HepG2 (cell line): ENCODE measurements around the gene SREBF1. TPM values are rescaled to one million over a fixed set of nuclear protein-coding genes. Genes with fewer than 3 reads are reported as not detected.

Experiments used
- BHLHE40 ChIP-seq: IDR thresholded peaks from 2 replicates; pipeline ENCODE4 v1.6.1; 2011; ENCODE audit warnings: low read length, improper control_type of control experiment
- EHMT2 ChIP-seq: fragments of 200-600 bp; sonication (generic); IDR thresholded peaks from 2 replicates; pipeline ENCODE4 v1.7.0; 2017; ENCODE audit warnings: antibody characterized with exemption, low read depth, low read length, borderline replicate concordance
- ELF1 ChIP-seq: sonication (generic); formaldehyde crosslinking; IDR thresholded peaks from 2 replicates; pipeline ENCODE4 v1.4.0; 2020; ENCODE audit warnings: missing genetic modification reagents
- HDAC1 ChIP-seq: sonication (generic); formaldehyde crosslinking; IDR thresholded peaks from 2 replicates; pipeline ENCODE4 v1.5.1; 2020; ENCODE audit warnings: mild to moderate bottlenecking, missing genetic modification reagents
- HNRNPLL ChIP-seq: fragments of 200-400 bp; formaldehyde crosslinking; IDR thresholded peaks from 2 replicates; pipeline ENCODE4 v1.6.1; 2017; ENCODE audit warnings: mild to moderate bottlenecking, low read depth, low read length; ENCODE audit not compliant: poor library complexity, severe bottlenecking
- MAFG ChIP-seq: sonication (generic); formaldehyde crosslinking; IDR thresholded peaks from 2 replicates; pipeline ENCODE4 v1.5.1; 2020; ENCODE audit warnings: mild to moderate bottlenecking, missing genetic modification reagents
- MEF2D ChIP-seq: sonication (generic); formaldehyde crosslinking; IDR thresholded peaks from 2 replicates; pipeline ENCODE4 v1.5.1; 2020; ENCODE audit warnings: mild to moderate bottlenecking, missing genetic modification reagents
- NFE2L1 ChIP-seq: sonication (generic); formaldehyde crosslinking; IDR thresholded peaks from 2 replicates; pipeline ENCODE4 v1.4.0; 2020; ENCODE audit warnings: missing genetic modification reagents, mild to moderate bottlenecking, borderline replicate concordance
- NFKB2 ChIP-seq: sonication (generic); formaldehyde crosslinking; IDR thresholded peaks from 2 replicates; pipeline ENCODE4 v1.4.0; 2020; ENCODE audit warnings: missing genetic modification reagents, borderline replicate concordance
- POGZ ChIP-seq: sonication (generic); formaldehyde crosslinking; IDR thresholded peaks from 2 replicates; pipeline ENCODE4 v1.4.0; 2020; ENCODE audit warnings: mild to moderate bottlenecking, missing genetic modification reagents
- RCOR2 ChIP-seq: IDR thresholded peaks from 2 replicates; pipeline ENCODE4 v1.6.1; 2016; ENCODE audit warnings: missing biosample characterization, missing genetic modification reagents
- REXO4 ChIP-seq: sonication (generic); formaldehyde crosslinking; IDR thresholded peaks from 2 replicates; pipeline ENCODE4 v1.8.0; 2022; ENCODE audit warnings: missing genetic modification reagents, mild to moderate bottlenecking, borderline replicate concordance
- SP5 ChIP-seq: IDR thresholded peaks from 2 replicates; pipeline ENCODE4 v1.6.1; 2016; ENCODE audit warnings: low read depth, borderline replicate concordance
- ZFYVE20 ChIP-seq: sonication (generic); formaldehyde crosslinking; IDR thresholded peaks from 2 replicates; pipeline ENCODE4 v1.8.0; 2023; ENCODE audit warnings: low read depth, mild to moderate bottlenecking, moderate library complexity, missing genetic modification reagents, borderline replicate concordance
- ZNF101 ChIP-seq: sonication (generic); formaldehyde crosslinking; IDR thresholded peaks from 2 replicates; pipeline ENCODE4 v1.4.0; 2020; ENCODE audit warnings: mild to moderate bottlenecking, low read depth, missing genetic modification reagents, borderline replicate concordance
- ZNF292 ChIP-seq: sonication (generic); formaldehyde crosslinking; IDR thresholded peaks from 2 replicates; pipeline ENCODE4 v1.8.1; 2022; ENCODE audit warnings: mild to moderate bottlenecking, low read depth, missing genetic modification reagents, borderline replicate concordance
- polyA plus RNA-seq, 8 experiments: library from polyadenylated mRNA; depleted of rRNA in 3 of 8; stranded (reverse) in 7 of 8; unstranded in 1 of 8; fragments of >200 nt; fragmentation: Illumina TruSeq in 4 of 8; extraction: Trizol in 4 of 8; gene quantifications; 2 replicates each; pipeline versions ENCODE4 v1.2.1 to v1.2.3, GENCODE V29; 2011 to 2016; ENCODE audit warnings: low read depth in 4 of 8, missing spikeins in 1 of 8, mixed read lengths in 1 of 8; ENCODE audit not compliant: insufficient read depth in 1 of 8
- total RNA-seq, 5 experiments: library from RNA; depleted of rRNA; stranded (reverse); fragments of >200 nt; fragmentation: Illumina TruSeq; extraction: Trizol; gene quantifications; 2 replicates each; pipeline ENCODE4 v1.2.3, GENCODE V29; 2016; ENCODE audit warnings: low read depth in 1 of 5
- TF ChIP-seq, protein P1 (sequence below): IDR thresholded peaks from 2 replicates; pipeline ENCODE4 v1.4.0; 2020; ENCODE audit warnings: mild to moderate bottlenecking, missing genetic modification reagents
- TF ChIP-seq, protein P2 (sequence below): sonication (generic); IDR thresholded peaks from 2 replicates; pipeline ENCODE4 v1.6.1; 2016; ENCODE audit warnings: low read depth, borderline replicate concordance
- TF ChIP-seq, protein P3 (sequence below): sonication (generic); formaldehyde crosslinking; IDR thresholded peaks from 2 replicates; pipeline ENCODE4 v1.5.1; 2020; ENCODE audit warnings: mild to moderate bottlenecking, missing genetic modification reagents, moderate library complexity
- TF ChIP-seq, protein P4 (sequence below): sonication (generic); formaldehyde crosslinking; IDR thresholded peaks from 2 replicates; pipeline ENCODE4 v1.5.0; 2020; ENCODE audit warnings: missing genetic modification reagents
- TF ChIP-seq, protein P5 (sequence below): sonication (generic); formaldehyde crosslinking; IDR thresholded peaks from 2 replicates; pipeline ENCODE4 v1.8.1; 2023; ENCODE audit warnings: mild to moderate bottlenecking, missing genetic modification reagents

SREBF1 gene
- total and polyA plus RNA-seq, 2 of the 13 experiments (the other 11 are each of a cell fraction or from before 2014, with no cell fraction given): 34.3 to 38.0 TPM

DNA sequence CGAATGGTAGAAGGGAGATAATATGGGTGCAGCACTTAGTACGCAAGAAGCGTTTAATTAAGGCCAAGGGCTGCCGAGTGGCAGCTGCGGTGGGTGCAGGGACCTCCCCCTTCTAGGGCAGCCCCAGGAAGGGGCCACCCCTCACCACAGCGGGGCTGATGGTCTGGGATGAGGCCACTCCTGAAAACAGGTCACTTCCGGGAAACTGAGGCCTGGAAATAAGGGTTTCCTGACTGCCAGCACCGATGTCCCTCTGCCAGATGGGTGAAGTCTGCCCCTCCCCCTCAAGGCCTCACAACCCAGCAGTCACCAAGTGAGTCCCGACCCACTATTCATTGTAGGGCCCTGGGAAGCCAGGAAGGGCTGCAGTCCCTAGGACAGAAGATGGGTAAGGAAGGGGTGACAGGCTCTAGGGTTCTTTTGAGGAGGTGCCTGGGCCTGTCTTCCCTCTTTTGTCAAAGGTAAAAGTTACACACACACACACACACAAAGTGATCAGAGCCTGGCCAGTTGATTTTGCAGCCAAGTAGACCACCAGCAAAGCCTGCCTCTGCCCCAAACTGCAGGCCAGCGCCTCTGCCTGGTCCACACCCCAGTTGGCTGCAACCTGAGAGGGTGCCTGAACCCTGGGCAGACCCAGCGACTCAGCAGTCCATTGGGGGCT lies 12.5 kb downstream of the SREBF1 start (continued):
- TF ChIP-seq, protein P1, sequence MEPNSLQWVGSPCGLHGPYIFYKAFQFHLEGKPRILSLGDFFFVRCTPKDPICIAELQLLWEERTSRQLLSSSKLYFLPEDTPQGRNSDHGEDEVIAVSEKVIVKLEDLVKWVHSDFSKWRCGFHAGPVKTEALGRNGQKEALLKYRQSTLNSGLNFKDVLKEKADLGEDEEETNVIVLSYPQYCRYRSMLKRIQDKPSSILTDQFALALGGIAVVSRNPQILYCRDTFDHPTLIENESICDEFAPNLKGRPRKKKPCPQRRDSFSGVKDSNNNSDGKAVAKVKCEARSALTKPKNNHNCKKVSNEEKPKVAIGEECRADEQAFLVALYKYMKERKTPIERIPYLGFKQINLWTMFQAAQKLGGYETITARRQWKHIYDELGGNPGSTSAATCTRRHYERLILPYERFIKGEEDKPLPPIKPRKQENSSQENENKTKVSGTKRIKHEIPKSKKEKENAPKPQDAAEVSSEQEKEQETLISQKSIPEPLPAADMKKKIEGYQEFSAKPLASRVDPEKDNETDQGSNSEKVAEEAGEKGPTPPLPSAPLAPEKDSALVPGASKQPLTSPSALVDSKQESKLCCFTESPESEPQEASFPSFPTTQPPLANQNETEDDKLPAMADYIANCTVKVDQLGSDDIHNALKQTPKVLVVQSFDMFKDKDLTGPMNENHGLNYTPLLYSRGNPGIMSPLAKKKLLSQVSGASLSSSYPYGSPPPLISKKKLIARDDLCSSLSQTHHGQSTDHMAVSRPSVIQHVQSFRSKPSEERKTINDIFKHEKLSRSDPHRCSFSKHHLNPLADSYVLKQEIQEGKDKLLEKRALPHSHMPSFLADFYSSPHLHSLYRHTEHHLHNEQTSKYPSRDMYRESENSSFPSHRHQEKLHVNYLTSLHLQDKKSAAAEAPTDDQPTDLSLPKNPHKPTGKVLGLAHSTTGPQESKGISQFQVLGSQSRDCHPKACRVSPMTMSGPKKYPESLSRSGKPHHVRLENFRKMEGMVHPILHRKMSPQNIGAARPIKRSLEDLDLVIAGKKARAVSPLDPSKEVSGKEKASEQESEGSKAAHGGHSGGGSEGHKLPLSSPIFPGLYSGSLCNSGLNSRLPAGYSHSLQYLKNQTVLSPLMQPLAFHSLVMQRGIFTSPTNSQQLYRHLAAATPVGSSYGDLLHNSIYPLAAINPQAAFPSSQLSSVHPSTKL (CRISPR knock-in tag): no peak
- TF ChIP-seq, protein P2, sequence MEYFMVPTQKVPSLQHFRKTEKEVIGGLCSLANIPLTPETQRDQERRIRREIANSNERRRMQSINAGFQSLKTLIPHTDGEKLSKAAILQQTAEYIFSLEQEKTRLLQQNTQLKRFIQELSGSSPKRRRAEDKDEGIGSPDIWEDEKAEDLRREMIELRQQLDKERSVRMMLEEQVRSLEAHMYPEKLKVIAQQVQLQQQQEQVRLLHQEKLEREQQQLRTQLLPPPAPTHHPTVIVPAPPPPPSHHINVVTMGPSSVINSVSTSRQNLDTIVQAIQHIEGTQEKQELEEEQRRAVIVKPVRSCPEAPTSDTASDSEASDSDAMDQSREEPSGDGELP: no peak
- TF ChIP-seq, protein P3, sequence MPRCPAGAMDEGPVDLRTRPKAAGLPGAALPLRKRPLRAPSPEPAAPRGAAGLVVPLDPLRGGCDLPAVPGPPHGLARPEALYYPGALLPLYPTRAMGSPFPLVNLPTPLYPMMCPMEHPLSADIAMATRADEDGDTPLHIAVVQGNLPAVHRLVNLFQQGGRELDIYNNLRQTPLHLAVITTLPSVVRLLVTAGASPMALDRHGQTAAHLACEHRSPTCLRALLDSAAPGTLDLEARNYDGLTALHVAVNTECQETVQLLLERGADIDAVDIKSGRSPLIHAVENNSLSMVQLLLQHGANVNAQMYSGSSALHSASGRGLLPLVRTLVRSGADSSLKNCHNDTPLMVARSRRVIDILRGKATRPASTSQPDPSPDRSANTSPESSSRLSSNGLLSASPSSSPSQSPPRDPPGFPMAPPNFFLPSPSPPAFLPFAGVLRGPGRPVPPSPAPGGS (CRISPR knock-in tag): no peak
- no peak for TF ChIP-seq ZFYVE20 (CRISPR knock-in tag)
- TF ChIP-seq RCOR2: no peak
- TF ChIP-seq ELF1 (CRISPR knock-in tag): 0 out of 2 replicates have a peak, but pooled peaks have one; percentile 38
- TF ChIP-seq, protein P4, sequence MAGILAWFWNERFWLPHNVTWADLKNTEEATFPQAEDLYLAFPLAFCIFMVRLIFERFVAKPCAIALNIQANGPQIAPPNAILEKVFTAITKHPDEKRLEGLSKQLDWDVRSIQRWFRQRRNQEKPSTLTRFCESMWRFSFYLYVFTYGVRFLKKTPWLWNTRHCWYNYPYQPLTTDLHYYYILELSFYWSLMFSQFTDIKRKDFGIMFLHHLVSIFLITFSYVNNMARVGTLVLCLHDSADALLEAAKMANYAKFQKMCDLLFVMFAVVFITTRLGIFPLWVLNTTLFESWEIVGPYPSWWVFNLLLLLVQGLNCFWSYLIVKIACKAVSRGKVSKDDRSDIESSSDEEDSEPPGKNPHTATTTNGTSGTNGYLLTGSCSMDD: no peak
- TF ChIP-seq REXO4 (CRISPR knock-in tag): no peak
- TF ChIP-seq, protein P5, sequence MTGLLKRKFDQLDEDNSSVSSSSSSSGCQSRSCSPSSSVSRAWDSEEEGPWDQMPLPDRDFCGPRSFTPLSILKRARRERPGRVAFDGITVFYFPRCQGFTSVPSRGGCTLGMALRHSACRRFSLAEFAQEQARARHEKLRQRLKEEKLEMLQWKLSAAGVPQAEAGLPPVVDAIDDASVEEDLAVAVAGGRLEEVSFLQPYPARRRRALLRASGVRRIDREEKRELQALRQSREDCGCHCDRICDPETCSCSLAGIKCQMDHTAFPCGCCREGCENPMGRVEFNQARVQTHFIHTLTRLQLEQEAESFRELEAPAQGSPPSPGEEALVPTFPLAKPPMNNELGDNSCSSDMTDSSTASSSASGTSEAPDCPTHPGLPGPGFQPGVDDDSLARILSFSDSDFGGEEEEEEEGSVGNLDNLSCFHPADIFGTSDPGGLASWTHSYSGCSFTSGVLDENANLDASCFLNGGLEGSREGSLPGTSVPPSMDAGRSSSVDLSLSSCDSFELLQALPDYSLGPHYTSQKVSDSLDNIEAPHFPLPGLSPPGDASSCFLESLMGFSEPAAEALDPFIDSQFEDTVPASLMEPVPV (CRISPR knock-in tag): no peak
- TF ChIP-seq EHMT2: no peak
- TF ChIP-seq ZNF101 (CRISPR knock-in tag): no peak
- TF ChIP-seq ZNF292 (CRISPR knock-in tag): 0 out of 2 replicates have a peak, but pooled peaks have one; percentile 6
- TF ChIP-seq HNRNPLL: peak; percentile 45
- no peak for TF ChIP-seq NFE2L1
- TF ChIP-seq HDAC1 (CRISPR knock-in tag): peak; percentile 36; the same call in 1 of the 2 replicates
- no peak for TF ChIP-seq BHLHE40
- no peak for TF ChIP-seq NFKB2
- no peak for TF ChIP-seq MAFG (CRISPR knock-in tag)
- TF ChIP-seq MEF2D (CRISPR knock-in tag): no peak
- 0 out of 2 replicates have a peak, but pooled peaks have one; percentile 4 for TF ChIP-seq SP5 (CRISPR knock-in tag)
- no peak for TF ChIP-seq POGZ (CRISPR knock-in tag)
